PC-9 (cell line): ENCODE results near the gene PLXNC1. TPM values are rescaled to one million over a fixed set of nuclear protein-coding genes. Genes with fewer than 3 reads are reported as not detected.

Experiments used
- BruUV-seq: library from RNA; stranded (reverse); fragments of 400-500 nt; replicated peaks from 2 replicates; lab custom pipeline; 2021; lab: Mats Ljungman, UMichigan
- CTCF ChIA-PET: fragments of 300-600 bp; sonication (Branson Sonifier 250); formaldehyde crosslinking; loops from one replicate; lab custom pipeline; 2022; ENCODE audit warnings: antibody characterized with exemption; lab: Charles Lee
- POLR2A ChIA-PET: fragments of 300-600 bp; sonication (Branson Sonifier 250); formaldehyde crosslinking; loops from one replicate; lab custom pipeline; 2022; ENCODE audit warnings: antibody characterized with exemption; ENCODE audit not compliant: unreplicated experiment; lab: Charles Lee
- DNase-seq, 2 experiments: peaks; one replicate each; pipeline versions ENCODE4 v3.0.0 to v3.0.0-alpha.2; 2015 to 2022; ENCODE audit warnings: mixed read lengths in 1 of 2
- H2AFZ ChIP-seq: fragments of 200-600 bp; sonication (generic); 2 replicates; pipeline ENCODE4 v1.8.1; 2017; ENCODE audit warnings: antibody characterized with exemption
- H3F3A ChIP-seq: fragments of 200-600 bp; sonication (generic); 2 replicates; pipeline ENCODE4 v1.8.1; 2017; ENCODE audit warnings: antibody characterized with exemption, mild to moderate bottlenecking, low read depth; ENCODE audit not compliant: insufficient read depth
- H3K27ac ChIP-seq: fragments of 200-600 bp; sonication (generic); 2 replicates; pipeline ENCODE4 v1.6.1; 2016; ENCODE audit warnings: mixed run types
- H3K27me3 ChIP-seq: fragments of 200-600 bp; sonication (generic); 2 replicates; pipeline ENCODE4 v1.6.1; 2016; ENCODE audit warnings: low read depth, mixed run types; ENCODE audit not compliant: insufficient read depth
- H3K36me3 ChIP-seq: fragments of 200-600 bp; sonication (generic); 2 replicates; pipeline ENCODE4 v1.6.1; 2016; ENCODE audit warnings: low read depth, mixed run types
- H3K4me1 ChIP-seq: fragments of 200-600 bp; sonication (generic); replicated peaks from 2 replicates; pipeline ENCODE4 v1.6.1; 2016; ENCODE audit warnings: mixed run types; ENCODE audit not compliant: insufficient read depth
- H3K4me2 ChIP-seq: fragments of 200-600 bp; sonication (generic); 2 replicates; pipeline ENCODE4 v1.6.1; 2017; ENCODE audit warnings: mixed run types
- H3K4me3 ChIP-seq: fragments of 200-600 bp; sonication (generic); 2 replicates; pipeline ENCODE4 v1.6.1; 2016; ENCODE audit warnings: mixed run types
- H3K79me2 ChIP-seq: fragments of 200-600 bp; sonication (generic); 2 replicates; pipeline ENCODE4 v1.6.1; 2017; ENCODE audit warnings: low read depth, mixed run types
- H3K9me2 ChIP-seq: fragments of 200-600 bp; sonication (generic); 2 replicates; pipeline ENCODE4 v1.8.1; 2017; ENCODE audit warnings: mild to moderate bottlenecking; ENCODE audit not compliant: insufficient read depth
- H3K9me3 ChIP-seq: fragments of 200-600 bp; sonication (generic); 2 replicates; pipeline ENCODE4 v1.8.1; 2016; ENCODE audit warnings: low read depth; ENCODE audit not compliant: insufficient read depth
- H4K20me1 ChIP-seq: fragments of 200-600 bp; sonication (generic); 2 replicates; pipeline ENCODE4 v1.8.1; 2017; ENCODE audit not compliant: insufficient read depth
- CTCF ChIP-seq: fragments of 200-600 bp; sonication (generic); conservative IDR thresholded peaks from 2 replicates; pipeline ENCODE4 v1.6.1; 2017; ENCODE audit warnings: mixed run types, antibody characterized with exemption, mild to moderate bottlenecking, moderate library complexity
- EZH2 ChIP-seq: fragments of 200-600 bp; sonication (generic); IDR thresholded peaks from 2 replicates; pipeline ENCODE4 v1.8.0; 2017; ENCODE audit warnings: antibody characterized with exemption, low read depth
- intact Hi-C: fragments of 100-400 bp; cut with micrococcal nuclease; formaldehyde crosslinking; loops from one replicate; pipeline ENCODE4 v1.10.0; 2022; ENCODE audit not compliant: unreplicated experiment
- total RNA-seq: library from RNA; stranded (reverse); gene quantifications from 2 replicates; pipeline ENCODE4 v1.2.3, GENCODE V29; 2021

PLXNC1 gene
- total RNA-seq, 1 experiment from 2014 or later, result 2.3 TPM

DNA sequence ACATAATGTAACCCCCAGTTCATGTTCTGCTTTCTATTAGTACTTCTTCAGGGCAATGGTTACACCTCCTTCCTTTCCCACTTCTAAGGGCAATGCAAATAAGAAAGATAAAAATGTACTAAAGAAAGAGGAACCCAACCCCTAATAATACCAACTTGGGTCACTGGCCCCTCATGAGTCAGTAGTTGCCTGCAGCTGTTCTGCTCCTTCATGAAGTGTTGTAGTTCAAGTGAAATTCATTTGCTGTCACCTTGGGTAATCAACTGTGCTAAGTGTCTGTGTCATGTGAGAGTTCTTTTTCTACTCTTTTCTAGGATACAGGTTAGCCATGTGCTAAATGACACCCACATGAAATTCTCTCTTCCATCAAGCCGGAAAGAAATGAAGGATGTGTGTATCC, 91.8 kb downstream of the PLXNC1 start:
- Histone ChIP-seq H4K20me1 (no peaks in the 10 kb centered on the region), H2AFZ (no peak overlapping the region), H3K4me1 (no peaks in the 10 kb centered on the region), H3K27me3 (peaks cover 79% of the 10 kb centered on the region), H3F3A (no peaks in the 10 kb centered on the region), H3K9me3 (no peaks in the 10 kb centered on the region), H3K36me3 (no peaks in the 10 kb centered on the region), H3K27ac (no peak overlapping the region), H3K4me3 (no peak overlapping the region), H3K4me2 (no peak overlapping the region), H3K79me2 (no peaks in the 10 kb centered on the region), H3K9me2 (no peaks in the 10 kb centered on the region)
- no peak for DNase-seq
- no TSS peak for BruUV-seq
- ChIA-PET CTCF (no interaction called here), POLR2A (no interaction called here)
- TF ChIP-seq CTCF, result no peak
- intact Hi-C loops, result no loop called here

DNA sequence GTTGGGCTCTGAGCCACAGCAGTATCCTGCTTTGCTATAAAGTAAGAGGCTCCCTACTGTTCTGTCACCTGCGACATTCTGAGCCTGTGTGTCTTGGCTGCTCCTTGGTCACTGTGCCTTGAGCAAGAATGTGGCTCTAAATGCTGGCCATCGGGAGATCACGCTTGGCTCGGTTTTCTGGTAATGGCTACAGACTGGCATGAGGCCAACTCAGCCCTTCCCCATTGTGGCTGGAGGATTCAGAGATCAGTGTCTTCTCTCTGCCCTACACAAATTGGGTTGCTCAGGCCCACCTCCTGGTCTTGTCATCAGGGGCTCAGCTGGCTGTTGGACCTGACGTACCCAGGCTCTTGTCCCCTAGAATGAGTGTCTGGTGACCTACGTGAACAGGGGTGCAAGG, 94.5 kb downstream of the PLXNC1 start:
- H2AFZ ChIP-seq, result no peak overlapping the region
- ChIA-PET CTCF (no interaction called here), POLR2A (no interaction called here)
- BruUV-seq, result no TSS peak
- H3K4me2 ChIP-seq, result no peak overlapping the region
- H3K79me2 ChIP-seq, result no peaks in the 10 kb centered on the region
- no peaks in the 10 kb centered on the region for H3K9me2 ChIP-seq
- H3K27ac ChIP-seq, result no peak overlapping the region
- H4K20me1 ChIP-seq, result no peaks in the 10 kb centered on the region
- no peaks in the 10 kb centered on the region for H3K36me3 ChIP-seq
- intact Hi-C loops, result no loop called here
- H3F3A ChIP-seq, result no peaks in the 10 kb centered on the region
- DNase-seq, result no peak
- no peak overlapping the region for H3K4me3 ChIP-seq
- H3K27me3 ChIP-seq, result peaks cover 52% of the 10 kb centered on the region
- TF ChIP-seq CTCF, result no peak
- TF ChIP-seq EZH2, result no peak
- no peaks in the 10 kb centered on the region for H3K4me1 ChIP-seq
- H3K9me3 ChIP-seq, result no peaks in the 10 kb centered on the region

DNA sequence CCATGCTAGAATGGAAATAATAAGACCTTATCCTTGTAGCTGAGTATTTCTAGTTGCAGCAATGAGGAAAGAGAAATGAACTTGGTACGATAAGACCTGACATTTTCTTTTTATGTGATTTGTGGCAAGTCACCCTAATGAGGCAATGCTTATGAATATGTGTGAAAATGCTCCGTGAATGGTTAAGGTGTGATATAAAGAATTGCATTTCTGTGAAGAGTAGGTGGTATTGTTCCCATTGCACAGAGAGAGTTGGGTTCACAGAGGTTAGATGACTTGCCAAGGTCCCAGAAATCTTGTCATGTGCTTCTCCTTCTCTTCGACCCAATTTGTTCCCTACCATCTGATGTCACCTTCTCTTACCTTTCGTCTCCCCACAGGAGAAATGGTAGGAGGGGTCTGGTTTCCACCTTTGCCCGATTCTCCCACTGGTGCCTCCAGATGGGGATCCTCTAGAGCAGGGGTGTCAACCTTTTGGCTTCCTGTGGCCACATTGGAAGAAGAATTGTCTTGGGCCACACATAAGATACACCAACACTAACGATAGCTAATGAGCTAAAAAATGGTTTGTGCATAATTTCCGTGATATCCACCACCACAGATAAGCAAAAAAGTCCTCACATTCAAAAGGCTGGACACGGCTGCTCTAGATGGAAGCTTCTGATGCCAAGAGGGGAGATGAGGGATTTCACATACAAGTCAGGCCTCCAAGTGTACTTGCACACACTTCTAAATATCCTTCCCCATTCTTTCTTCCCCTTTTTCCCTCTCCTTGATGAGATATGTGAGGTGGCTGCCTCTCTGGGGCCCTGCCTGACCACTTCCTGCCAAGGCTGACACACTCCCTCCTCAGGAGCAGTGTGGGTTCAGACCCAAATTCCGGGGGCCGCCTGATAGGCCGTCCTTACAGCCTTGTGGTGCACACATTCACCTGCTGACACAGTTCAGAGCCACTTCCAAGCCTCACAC, 96.1 kb downstream of the PLXNC1 start:
- Histone ChIP-seq H3K36me3 (no peaks in the 10 kb centered on the region), H3F3A (no peaks in the 10 kb centered on the region), H4K20me1 (no peaks in the 10 kb centered on the region), H3K4me1 (no peaks in the 10 kb centered on the region), H3K27ac (no peak overlapping the region), H3K9me2 (no peaks in the 10 kb centered on the region), H3K9me3 (no peaks in the 10 kb centered on the region), H2AFZ (no peak overlapping the region), H3K4me3 (no peak overlapping the region), H3K27me3 (peaks cover 49% of the 10 kb centered on the region), H3K4me2 (no peak overlapping the region), H3K79me2 (no peaks in the 10 kb centered on the region)
- CTCF ChIA-PET, result no interaction called here
- TF ChIP-seq EZH2, result no peak
- intact Hi-C loops, result no loop called here
- POLR2A ChIA-PET, result no interaction called here
- no peak for DNase-seq
- BruUV-seq, result no TSS peak
